GM06990 (cell line): ENCODE measurements around the gene SPTB.

Experiments used
- DNase-seq: peaks from one replicate; pipeline ENCODE4 v3.0.0-alpha.2; 2011; ENCODE audit not compliant: insufficient read length; ENCODE audit errors: extremely low read depth
- H3K27me3 ChIP-seq: replicated peaks from 2 replicates; pipeline ENCODE4 v1.6.0; 2011; ENCODE audit warnings: low read length; ENCODE audit not compliant: control insufficient read depth, insufficient read depth
- H3K36me3 ChIP-seq: 2 replicates; pipeline ENCODE4 v1.5.1; 2011; ENCODE audit warnings: low read length; ENCODE audit not compliant: control insufficient read depth, insufficient read depth
- H3K4me3 ChIP-seq: replicated peaks from 2 replicates; pipeline ENCODE4 v1.5.1; 2011; ENCODE audit warnings: low read depth, mild to moderate bottlenecking, control low read depth, low read length
- CTCF ChIP-seq: IDR thresholded peaks from 2 replicates; pipeline ENCODE4 v1.5.1; 2011; ENCODE audit warnings: low read length, control low read depth, mild to moderate bottlenecking, inconsistent platforms; ENCODE audit not compliant: insufficient read depth, poor library complexity, severe bottlenecking

SPTB gene

DNA sequence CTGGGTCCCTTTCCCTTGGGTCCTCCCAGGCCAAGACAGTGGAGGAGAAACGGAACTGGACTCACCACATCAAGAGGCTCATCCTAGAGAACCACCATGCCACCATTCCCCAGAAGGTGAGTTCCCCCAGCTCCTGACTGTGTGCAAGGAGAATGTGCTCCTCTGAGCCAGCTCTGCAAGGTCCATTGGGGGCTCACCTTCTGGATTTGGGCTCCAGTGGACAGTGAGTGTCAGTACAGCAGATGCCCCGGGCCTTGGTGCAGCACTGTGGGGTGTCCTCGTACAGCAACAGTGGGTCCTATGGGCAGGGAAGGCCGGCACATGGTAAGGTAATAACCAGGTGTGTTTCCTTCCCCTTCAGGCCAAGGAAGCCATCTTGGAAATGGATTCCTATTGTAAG lies 147.6 kb downstream of the SPTB start:
- Histone ChIP-seq H3K4me3 (no peak overlapping the region), H3K27me3 (no peaks in the 10 kb centered on the region), H3K36me3 (no peaks in the 10 kb centered on the region)
- no peak for DNase-seq
- TF ChIP-seq CTCF: no peak

DNA sequence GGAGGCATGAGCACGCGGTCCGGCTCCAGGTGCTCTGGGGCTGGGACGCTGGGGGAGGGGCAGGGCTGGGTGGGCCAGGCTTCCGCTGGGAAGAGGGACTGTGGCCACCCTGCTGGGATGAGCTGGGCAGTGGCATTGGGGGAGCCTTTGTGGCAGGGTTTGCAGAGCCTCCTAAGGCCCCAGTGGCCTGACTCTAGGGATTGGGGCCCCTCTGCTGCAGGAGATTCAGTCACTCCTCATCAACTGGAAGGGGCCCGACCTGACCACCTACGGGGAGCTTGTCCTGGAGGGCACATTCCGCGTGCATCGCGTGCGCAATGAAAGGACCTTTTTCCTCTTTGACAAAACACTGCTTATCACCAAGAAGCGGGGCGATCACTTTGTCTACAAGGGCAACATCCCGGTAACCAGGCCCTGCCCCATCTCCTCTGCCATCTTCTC lies 148.5 kb downstream of the SPTB start:
- no peaks in the 10 kb centered on the region for H3K36me3 ChIP-seq
- no peak for TF ChIP-seq CTCF
- H3K27me3 ChIP-seq: no peaks in the 10 kb centered on the region

GRCh38 chr14:64730681-64731080 lies 149.0 kb downstream of the SPTB start:
- TF ChIP-seq CTCF: no peak
- Histone ChIP-seq H3K4me3 (no peak overlapping the region), H3K36me3 (no peaks in the 10 kb centered on the region), H3K27me3 (no peaks in the 10 kb centered on the region)
- no peak for DNase-seq

More for the DNA sequence above, 148.5 kb downstream of the SPTB start:
- no peak overlapping the region for H3K4me3 ChIP-seq
- no peak for DNase-seq

- no peak for TF ChIP-seq CTCF
- DNase-seq: no peak
- Histone ChIP-seq H3K27me3 (no peaks in the 10 kb centered on the region), H3K4me3 (no peak overlapping the region), H3K36me3 (no peaks in the 10 kb centered on the region)
Measured at GRCh38 chr14:64730061-64730440, 149.7 kb downstream of the SPTB start.

GRCh38 chr14:64729386-64730060 lies 150.2 kb downstream of the SPTB start:
- Histone ChIP-seq H3K4me3 (no peak overlapping the region), H3K36me3 (no peaks in the 10 kb centered on the region), H3K27me3 (no peaks in the 10 kb centered on the region)
- DNase-seq: no peak
- TF ChIP-seq CTCF: no peak

GRCh38 chr14:64728856-64729255 lies 150.9 kb downstream of the SPTB start:
- H3K36me3 ChIP-seq: no peaks in the 10 kb centered on the region
- DNase-seq: no peak
- TF ChIP-seq CTCF: no peak
- H3K27me3 ChIP-seq: no peaks in the 10 kb centered on the region
- no peak overlapping the region for H3K4me3 ChIP-seq
